Limb (tissue), 2 donors: ENCODE results near the gene PCSK9.
"Not testable (repeated sequence)": the region's sequence is repeated elsewhere in the genome, so short reads cannot be mapped to it uniquely, and the experiment has no call there.

ENCODE experiments used
- DNase-seq, 2 donors: peaks; one replicate each; pipeline ENCODE4 v3.0.0-alpha.2; 2016; ENCODE audit errors: extremely low spot score in 2 of 2

PCSK9 gene

DNA sequence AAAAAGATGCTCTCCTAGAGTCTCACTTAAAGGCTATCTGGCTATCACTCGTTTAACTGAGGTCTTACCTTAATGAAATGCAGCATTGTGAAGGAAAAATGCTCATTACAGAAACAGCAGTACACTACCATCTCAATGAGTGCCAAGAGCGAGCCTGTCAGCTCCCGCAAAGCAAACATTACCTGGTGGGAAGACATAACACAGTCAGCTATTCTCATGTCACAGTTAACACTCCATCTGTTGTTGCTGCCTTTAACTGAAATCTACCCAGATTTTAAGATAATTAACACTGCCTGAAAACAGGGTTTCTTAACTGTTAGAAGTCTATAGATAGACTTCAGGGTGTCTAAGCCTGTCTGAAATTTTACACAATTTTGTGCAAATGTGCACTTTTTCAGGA lies 39.1 kb downstream of the PCSK9 start:
- no peak for DNase-seq

DNA sequence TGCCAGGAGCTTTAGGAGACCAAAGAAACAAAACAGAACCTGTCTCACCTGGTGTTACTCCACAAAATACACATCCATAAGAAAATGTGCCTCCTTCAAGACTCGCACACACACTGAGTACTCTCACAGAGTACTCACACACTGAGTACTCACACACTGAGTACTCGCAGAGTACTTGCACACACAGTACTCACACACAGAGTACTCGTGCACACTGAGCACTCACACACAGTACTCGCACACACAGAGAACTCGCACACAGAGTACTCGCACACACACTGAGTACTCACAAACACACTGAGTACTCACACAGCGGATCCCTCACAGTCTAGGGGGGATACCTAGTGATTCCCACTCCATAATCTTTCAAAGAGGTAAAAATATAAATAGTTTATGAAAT lies 40.3 kb downstream of the PCSK9 start:
- no peak for DNase-seq

- DNase-seq: no peak
Measured at GRCh38 chr1:55081188-55081904, 42.0 kb downstream of the PCSK9 start.

GRCh38 chr1:55081905-55082296 lies 42.6 kb downstream of the PCSK9 start:
- DNase-seq: no peak

DNA sequence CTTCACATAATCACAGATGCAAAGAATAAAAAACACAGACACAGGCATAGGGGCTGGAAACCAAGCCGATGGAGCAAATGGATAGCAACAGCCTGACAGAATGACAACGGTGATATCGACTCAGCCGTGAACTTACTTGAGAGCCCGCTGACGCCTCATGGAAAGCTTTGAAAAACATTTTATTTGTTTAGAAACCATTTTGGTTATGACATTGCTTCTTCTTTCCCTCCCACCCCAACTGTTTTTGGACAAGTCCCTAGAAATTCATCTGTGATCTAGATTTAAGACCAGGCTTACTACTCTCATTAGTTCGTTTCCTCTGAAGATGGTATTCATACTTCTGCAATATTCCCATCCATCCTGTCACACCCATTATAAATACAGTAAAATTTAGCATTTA lies 44.9 kb downstream of the PCSK9 start:
- no peak for DNase-seq

DNA sequence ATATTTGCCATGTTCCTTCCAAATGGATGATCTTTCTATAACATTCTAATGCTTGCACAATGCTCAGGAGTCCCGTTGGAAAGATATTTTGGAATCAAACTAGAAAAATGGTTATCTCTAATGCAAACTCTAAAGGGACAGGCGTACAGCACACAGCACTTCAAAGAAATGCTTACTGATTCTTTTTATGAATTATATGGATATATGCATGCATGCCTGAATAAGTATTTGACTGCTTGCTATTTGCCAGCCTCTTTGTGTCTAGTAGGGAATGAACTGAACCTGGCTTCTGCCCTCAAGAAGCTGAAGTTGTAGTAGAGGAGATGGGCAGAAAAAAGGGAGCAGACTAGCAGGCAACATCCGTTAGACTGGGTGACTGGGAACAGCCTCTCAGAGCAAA lies 48.1 kb downstream of the PCSK9 start:
- DNase-seq: no peak

DNA sequence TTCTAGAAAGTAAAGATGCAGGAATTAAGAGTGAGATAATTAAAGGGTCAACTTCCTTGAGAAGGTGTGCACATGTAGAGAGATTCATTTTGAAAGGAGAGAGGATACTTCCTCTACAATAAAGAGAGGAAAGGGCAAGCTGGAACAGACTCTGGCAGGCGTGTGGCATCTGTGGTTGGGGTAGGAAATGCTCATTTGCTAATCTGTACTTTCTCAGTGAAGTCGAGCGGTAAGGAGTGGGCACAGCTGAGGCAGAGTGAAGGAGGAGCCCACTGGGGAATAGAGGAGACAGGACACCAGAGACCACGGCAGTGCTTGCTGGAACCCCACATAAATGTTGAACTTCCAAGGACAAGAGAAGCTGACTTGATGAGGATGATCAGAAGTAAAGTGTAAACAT lies 49.1 kb downstream of the PCSK9 start:
- DNase-seq: no peak

DNA sequence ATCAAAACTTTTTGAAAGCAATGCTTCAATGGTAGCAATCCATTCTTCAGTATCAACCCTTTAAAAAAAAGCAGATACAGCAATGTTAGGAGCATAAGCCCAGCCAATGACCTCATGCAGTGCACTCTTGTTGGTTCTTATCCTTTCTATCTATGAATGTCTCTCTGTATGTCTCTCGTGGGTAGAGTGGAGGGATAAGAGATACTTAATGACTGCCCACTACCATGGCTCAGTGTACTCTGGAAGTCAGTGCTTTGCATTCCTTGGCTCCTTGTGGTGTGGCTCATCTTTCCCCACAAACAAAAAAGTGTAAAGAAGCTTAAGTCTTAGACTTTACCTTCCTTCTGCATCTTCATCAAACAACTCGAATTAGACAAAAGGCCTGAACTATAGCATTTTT lies 50.3 kb downstream of the PCSK9 start:
- DNase-seq: no peak

DNA sequence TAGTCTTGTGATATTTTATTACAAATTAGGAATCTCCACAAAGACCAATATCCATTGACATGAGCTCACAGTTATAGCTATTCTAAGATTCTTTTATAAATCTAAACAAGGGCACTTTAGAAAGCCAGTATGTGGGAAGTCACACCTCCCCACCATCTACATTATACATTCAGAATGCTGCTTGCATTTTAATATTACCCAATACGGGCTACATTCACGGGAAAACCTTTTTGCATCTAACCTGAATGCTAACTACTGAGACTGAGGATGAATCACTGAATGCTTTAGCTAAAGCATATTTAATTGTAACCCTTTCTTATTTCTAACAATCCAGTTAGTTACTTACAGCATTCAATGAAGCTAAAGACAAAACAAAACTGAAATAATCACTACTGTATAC lies 53.1 kb downstream of the PCSK9 start:
- no peak for DNase-seq

DNA sequence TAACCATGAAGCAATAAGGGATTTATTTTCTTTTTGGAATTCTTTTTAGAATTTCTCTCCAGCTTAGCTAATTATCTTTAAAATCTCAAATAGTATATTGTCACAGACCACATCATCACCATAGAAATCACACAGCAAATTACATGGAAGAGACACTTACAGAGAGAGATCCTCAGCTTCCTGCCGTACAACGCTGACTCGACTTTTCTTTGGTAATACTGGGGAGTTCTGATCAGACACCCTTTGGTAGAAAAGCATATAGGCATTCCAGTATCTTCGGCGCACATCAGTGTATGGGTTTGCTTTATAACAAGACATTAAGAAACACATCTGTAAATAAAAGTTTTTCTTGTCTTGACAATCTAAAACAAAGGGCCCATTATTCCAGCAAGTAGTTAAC lies 55.7 kb downstream of the PCSK9 start:
- DNase-seq: no peak

GRCh38 chr1:55103891-55104290 lies 64.5 kb downstream of the PCSK9 start:
- no peak for DNase-seq

GRCh38 chr1:55107101-55107500 lies 67.8 kb downstream of the PCSK9 start:
- no peak for DNase-seq

DNA sequence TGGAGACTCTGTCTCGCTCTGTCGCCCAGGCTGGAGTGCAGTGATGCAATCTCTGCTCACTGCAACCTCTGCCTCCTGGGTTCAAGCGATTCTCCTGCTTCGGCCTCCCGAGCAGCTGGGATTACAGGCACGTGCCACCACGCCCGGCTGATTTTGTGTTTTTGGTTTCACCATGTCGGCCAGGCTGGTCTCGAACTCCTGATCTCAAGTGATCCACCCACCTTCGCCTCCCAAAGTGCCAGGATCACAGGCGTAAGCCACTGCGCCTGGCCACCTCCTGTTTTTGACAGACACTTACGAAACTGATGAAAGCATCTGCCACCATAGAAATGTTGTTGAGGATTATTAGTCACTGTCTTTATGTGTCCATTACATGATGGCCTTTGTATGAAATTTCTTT lies 69.7 kb downstream of the PCSK9 start:
- DNase-seq: not testable (repeated sequence)
